Measurements from ENCODE around the gene VTI1A.

- TF ChIP-seq CTCF (IDR thresholded peaks at IDR 0.05) (no peak), POLR2A (IDR thresholded peaks at IDR 0.05) (no peak)
Observed at GRCh38 chr10:112618814-112619213, 171.8 kb downstream of the VTI1A start.
